Pons (tissue), 1 donor: ENCODE results near the gene USP15.
"Not testable (repeated sequence)": the region's sequence is repeated elsewhere in the genome, so short reads cannot be mapped to it uniquely, and the experiment has no call there.

ENCODE experiments used
- DNase-seq: peaks from one replicate; pipeline ENCODE4 v3.0.0-alpha.2; 2016; ENCODE audit warnings: low spot score

Gene USP15

GRCh38 chr12:62328296-62328921, 68.2 kb downstream of the USP15 start:
- no peak for DNase-seq

- DNase-seq = no peak
These were observed 71.1 kb downstream of the USP15 start for GRCh38 chr12:62331306-62331705.

- DNase-seq = no peak
These were observed 72.4 kb downstream of the USP15 start for GRCh38 chr12:62332598-62332997.

GRCh38 chr12:62335057-62335456, 74.9 kb downstream of the USP15 start:
- DNase-seq = no peak

GRCh38 chr12:62335796-62336195, 75.6 kb downstream of the USP15 start:
- DNase-seq = no peak

- DNase-seq = not testable (repeated sequence)
These were observed 77.4 kb downstream of the USP15 start for GRCh38 chr12:62337643-62338042.

- not testable (repeated sequence) for DNase-seq
These were observed 82.6 kb downstream of the USP15 start for GRCh38 chr12:62342614-62343303.

GRCh38 chr12:62343304-62344120, 83.3 kb downstream of the USP15 start:
- DNase-seq = not testable (repeated sequence)

- not testable (repeated sequence) for DNase-seq
These were observed 84.7 kb downstream of the USP15 start for GRCh38 chr12:62344731-62345556.

GRCh38 chr12:62345667-62346066, 85.5 kb downstream of the USP15 start:
- no peak for DNase-seq

GRCh38 chr12:62346817-62347216, 86.6 kb downstream of the USP15 start:
- DNase-seq = no peak

GRCh38 chr12:62347922-62348650, 87.9 kb downstream of the USP15 start:
- DNase-seq = no peak

GRCh38 chr12:62350554-62350953, 90.3 kb downstream of the USP15 start:
- DNase-seq = no peak

- DNase-seq = no peak
These were observed 91.1 kb downstream of the USP15 start for GRCh38 chr12:62351326-62351725.

- no peak for DNase-seq
These were observed 100.8 kb downstream of the USP15 start for GRCh38 chr12:62361048-62361447.

- no peak for DNase-seq
These were observed 103.3 kb downstream of the USP15 start for GRCh38 chr12:62363506-62363905.

- not testable (repeated sequence) for DNase-seq
These were observed 104.5 kb downstream of the USP15 start for GRCh38 chr12:62364697-62365096.

GRCh38 chr12:62365846-62366245, 105.6 kb downstream of the USP15 start:
- DNase-seq = not testable (repeated sequence)

- DNase-seq = not testable (repeated sequence)
These were observed 108.4 kb downstream of the USP15 start for GRCh38 chr12:62368430-62369223.

GRCh38 chr12:62370189-62370588, 110.0 kb downstream of the USP15 start:
- DNase-seq = no peak
